DMS153 treated with DMSO at 0.1 percent for 48 hours (cell line): ENCODE measurements around the gene MRPL36.

ENCODE experiments used
- DNase-seq: peaks from one replicate; lab custom pipeline; 2025; ENCODE audit not compliant: unreplicated experiment; lab: John Stamatoyannopoulos, UW

The MRPL36 gene

DNA sequence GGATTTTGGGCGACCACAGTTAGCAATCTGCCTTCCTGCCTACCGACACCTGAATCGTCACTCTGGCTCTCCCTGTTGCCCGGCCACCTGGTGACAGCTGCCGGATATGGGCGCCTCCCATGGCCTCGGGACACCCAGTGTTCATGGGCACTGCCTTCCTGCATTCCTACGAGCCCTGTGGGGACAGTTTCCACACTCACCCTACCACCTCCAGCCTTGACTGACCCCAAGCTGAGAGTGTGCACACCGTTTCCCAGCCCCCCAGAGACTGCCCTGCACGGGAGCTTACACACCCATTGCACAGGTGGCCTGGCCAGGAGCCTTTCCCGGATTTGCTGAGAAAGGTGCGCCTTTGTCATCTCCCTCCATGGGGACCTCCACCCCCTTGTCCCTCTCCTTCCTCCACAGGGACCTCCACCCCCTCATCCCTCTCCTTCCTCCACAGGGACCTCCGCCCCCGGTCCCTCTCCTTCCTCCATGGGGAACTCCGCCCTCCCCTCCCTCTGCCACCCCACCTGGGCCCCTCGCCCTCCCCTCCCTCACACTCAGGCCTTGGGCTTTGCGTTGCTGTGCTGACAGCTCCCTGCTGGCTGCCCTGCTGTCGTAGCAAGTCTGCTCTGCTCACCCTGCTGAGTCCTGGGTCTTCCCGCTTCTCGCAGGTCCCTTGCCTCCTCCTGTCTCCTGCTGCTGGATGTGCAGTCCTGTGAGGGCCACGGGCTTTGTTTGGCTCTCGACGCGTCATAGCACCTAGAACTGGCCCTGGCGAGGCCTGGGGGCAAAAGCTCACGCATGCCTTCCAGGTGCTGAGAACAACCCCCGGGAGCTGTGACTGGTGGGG lies 48.4 kb downstream of the MRPL36 start:
- no peak for DNase-seq

DNA sequence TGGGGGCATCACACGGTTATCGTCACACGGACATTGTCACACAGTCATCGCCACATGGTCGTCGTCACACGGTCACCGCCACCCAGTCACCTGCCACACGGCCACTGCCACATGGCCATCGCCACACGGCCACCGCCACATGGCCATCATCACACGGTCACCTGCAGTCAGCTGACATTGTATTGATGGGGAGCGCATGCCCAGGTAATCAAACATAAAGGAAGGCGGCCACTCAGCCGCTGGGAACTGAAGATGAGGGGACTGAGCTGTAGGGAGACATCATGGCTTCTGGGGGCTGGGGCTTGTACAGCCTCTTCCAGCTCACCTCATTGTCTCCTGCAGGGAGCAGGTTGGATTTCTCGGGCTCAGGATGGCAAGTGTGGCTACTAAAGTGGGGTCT lies 49.2 kb downstream of the MRPL36 start:
- no peak for DNase-seq

DNA sequence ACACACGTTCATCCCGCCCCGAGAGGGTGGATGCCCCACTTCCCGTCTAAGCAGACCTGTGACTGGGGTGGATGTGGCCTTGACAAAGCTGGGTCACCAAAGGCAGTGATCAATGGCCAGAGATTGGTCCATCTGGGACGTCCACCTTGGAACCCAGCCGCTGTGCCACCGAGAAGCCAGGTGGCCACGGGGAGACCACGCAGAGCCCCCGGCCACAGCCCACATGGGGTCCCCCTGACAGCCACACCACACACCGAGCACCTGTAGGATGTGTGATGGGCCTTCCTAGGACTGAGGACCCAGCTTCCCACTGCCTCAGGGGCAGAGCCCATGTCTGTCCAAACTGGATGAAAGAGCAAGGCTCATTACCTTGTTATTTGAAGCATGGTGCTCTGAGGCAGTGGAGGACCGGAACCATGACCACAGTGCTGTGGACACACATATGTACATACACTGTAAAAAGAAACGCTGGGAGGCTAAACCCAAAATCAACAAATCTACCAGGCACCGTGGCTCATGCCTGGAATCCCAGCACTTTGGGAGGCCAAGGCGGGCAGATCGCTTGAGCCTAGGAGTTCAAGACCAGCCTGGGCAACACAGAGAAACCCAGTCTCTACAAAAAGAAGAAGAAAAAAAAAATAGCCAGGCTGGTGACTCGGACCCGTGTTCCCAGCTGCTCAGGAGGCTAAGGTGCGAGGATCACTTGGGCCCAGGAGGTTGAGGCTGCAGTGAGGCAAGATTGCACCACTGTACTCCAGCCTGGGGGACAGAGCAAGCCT lies 50.1 kb downstream of the MRPL36 start:
- no peak for DNase-seq

DNA sequence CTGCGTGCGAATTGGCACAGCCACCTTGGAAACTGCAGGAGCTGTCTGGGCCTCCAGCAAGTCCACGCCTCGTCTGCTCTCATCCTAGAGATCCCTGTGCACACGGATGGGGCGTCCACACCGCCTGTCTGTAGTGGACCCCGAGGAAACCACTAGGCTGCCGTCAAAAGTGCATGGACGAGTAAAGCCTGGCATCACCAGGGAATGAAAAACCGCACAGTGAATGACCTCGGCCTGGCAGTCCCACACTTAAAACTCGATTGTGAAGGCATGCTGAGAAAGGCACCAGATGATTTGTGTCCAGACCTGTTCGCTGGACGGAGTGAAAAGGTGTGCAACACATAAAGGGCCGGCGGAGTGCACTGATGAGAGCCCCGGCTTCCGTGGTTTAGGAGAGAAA lies 50.8 kb downstream of the MRPL36 start:
- DNase-seq: no peak
